Astrocyte (in vitro differentiated cells and primary cell): Measurements from ENCODE around the gene GPR119. TPM values are rescaled to one million over a fixed set of nuclear protein-coding genes. Genes with fewer than 3 reads are reported as not detected.

ENCODE experiments used
- DNase-seq: peaks from one replicate; pipeline ENCODE4 v3.0.0-alpha.2; 2010; ENCODE audit warnings: low read depth
- FAIRE-seq: peaks from 2 replicates; lab custom pipeline; 2011; peaks lifted over from hg19 to GRCh38; lab: Jason Lieb, UNC
- H2AFZ ChIP-seq: 2 replicates; pipeline ENCODE4 v1.6.0; 2012; ENCODE audit warnings: low read depth, low read length, inconsistent platforms
- H3K27ac ChIP-seq: 2 replicates; pipeline ENCODE4 v1.5.1; 2011; ENCODE audit warnings: low read depth, low read length, inconsistent platforms
- H3K27me3 ChIP-seq: 2 replicates; pipeline ENCODE4 v1.6.0; 2011; ENCODE audit warnings: low read length, inconsistent platforms; ENCODE audit not compliant: insufficient read depth
- H3K36me3 ChIP-seq: 2 replicates; pipeline ENCODE4 v1.5.1; 2011; ENCODE audit warnings: low read length, inconsistent platforms; ENCODE audit not compliant: insufficient read depth
- H3K4me1 ChIP-seq: 2 replicates; pipeline ENCODE4 v1.5.1; 2011; ENCODE audit warnings: low read length, inconsistent platforms; ENCODE audit not compliant: insufficient read depth
- H3K4me2 ChIP-seq: 2 replicates; pipeline ENCODE4 v1.6.0; 2012; ENCODE audit warnings: low read length, inconsistent platforms
- H3K4me3 ChIP-seq: 2 replicates; pipeline ENCODE4 v1.5.1; 2011; ENCODE audit warnings: low read depth, mild to moderate bottlenecking, low read length, inconsistent platforms; ENCODE audit not compliant: insufficient read depth
- H3K79me2 ChIP-seq: 2 replicates; pipeline ENCODE4 v1.6.0; 2012; ENCODE audit warnings: mild to moderate bottlenecking, low read length, inconsistent platforms; ENCODE audit not compliant: insufficient read depth
- H3K9ac ChIP-seq: 2 replicates; pipeline ENCODE4 v1.6.0; 2012; ENCODE audit warnings: mild to moderate bottlenecking, low read length, inconsistent platforms
- H3K9me3 ChIP-seq: 2 replicates; pipeline ENCODE4 v1.5.1; 2012; ENCODE audit warnings: low read depth, mild to moderate bottlenecking, low read length, inconsistent platforms; ENCODE audit not compliant: insufficient read depth
- H4K20me1 ChIP-seq: 2 replicates; pipeline ENCODE4 v1.6.0; 2012; ENCODE audit warnings: low read length, inconsistent platforms; ENCODE audit not compliant: insufficient read depth
- H3K27ac Mint-ChIP-seq: one replicate; pipeline ENCODE4 v1.8.0; 2021; ENCODE audit warnings: mild to moderate bottlenecking, mixed read lengths; ENCODE audit not compliant: unreplicated experiment
- H3K27me3 Mint-ChIP-seq: one replicate; pipeline ENCODE4 v1.8.0; 2021; ENCODE audit warnings: low read depth, mixed read lengths; ENCODE audit not compliant: unreplicated experiment
- H3K36me3 Mint-ChIP-seq: one replicate; pipeline ENCODE4 v1.8.0; 2021; ENCODE audit warnings: low read depth, mixed read lengths; ENCODE audit not compliant: unreplicated experiment
- H3K4me1 Mint-ChIP-seq: one replicate; pipeline ENCODE4 v1.8.0; 2021; ENCODE audit warnings: low read depth, mixed read lengths; ENCODE audit not compliant: unreplicated experiment
- H3K4me3 Mint-ChIP-seq: one replicate; pipeline ENCODE4 v1.8.0; 2021; ENCODE audit warnings: mild to moderate bottlenecking, moderate library complexity, mixed read lengths; ENCODE audit not compliant: unreplicated experiment
- H3K9me3 Mint-ChIP-seq: one replicate; pipeline ENCODE4 v1.8.0; 2021; ENCODE audit warnings: mild to moderate bottlenecking, mixed read lengths; ENCODE audit not compliant: unreplicated experiment
- EZH2 ChIP-seq: IDR thresholded peaks from 2 replicates; pipeline ENCODE4 v1.6.1; 2012; ENCODE audit warnings: mild to moderate bottlenecking, low read length, inconsistent platforms; ENCODE audit not compliant: insufficient read depth
- total RNA-seq: library from RNA; stranded (reverse); gene quantifications from 2 replicates; pipeline ENCODE4 v1.2.1, GENCODE V29; 2021
- TF ChIP-seq, protein P1 (sequence below): IDR thresholded peaks from 2 replicates; pipeline ENCODE4 v1.5.1; 2011; ENCODE audit warnings: low read depth, mild to moderate bottlenecking, inconsistent platforms, low read length, moderate library complexity; ENCODE audit not compliant: insufficient read depth

The GPR119 gene
- total RNA-seq, 1 donor from 2014 or later: not detected

DNA sequence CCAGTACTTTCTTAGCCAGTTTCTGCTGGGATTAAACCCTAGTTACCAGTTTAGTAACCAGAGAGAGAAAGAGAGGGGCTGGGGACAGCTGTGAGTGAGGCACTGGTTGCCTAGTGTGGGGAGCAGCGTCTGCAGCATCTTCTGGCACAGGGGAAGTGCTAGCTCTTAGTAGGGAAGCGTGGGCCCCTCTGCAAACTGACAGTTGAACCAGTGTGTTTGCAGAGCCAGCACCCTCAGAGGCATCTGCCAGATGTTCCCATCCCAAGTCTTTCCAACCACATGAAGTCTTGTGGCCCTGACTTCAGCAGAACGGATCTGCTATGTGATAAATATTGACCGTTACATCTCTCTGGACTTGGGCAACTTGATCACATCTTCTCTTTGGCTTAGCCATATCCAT, 31.3 kb upstream of the GPR119 start:
- Mint-ChIP-seq H3K4me3 (no peak overlapping the region), H3K9me3 (no peaks in the 10 kb centered on the region), H3K36me3 (no peaks in the 10 kb centered on the region), H3K27me3 (no peaks in the 10 kb centered on the region), H3K27ac (no peak overlapping the region), H3K4me1 (no peaks in the 10 kb centered on the region)
- no peaks in the 10 kb centered on the region for H3K79me2 ChIP-seq
- TF ChIP-seq EZH2: no peak
- TF ChIP-seq, protein P1, sequence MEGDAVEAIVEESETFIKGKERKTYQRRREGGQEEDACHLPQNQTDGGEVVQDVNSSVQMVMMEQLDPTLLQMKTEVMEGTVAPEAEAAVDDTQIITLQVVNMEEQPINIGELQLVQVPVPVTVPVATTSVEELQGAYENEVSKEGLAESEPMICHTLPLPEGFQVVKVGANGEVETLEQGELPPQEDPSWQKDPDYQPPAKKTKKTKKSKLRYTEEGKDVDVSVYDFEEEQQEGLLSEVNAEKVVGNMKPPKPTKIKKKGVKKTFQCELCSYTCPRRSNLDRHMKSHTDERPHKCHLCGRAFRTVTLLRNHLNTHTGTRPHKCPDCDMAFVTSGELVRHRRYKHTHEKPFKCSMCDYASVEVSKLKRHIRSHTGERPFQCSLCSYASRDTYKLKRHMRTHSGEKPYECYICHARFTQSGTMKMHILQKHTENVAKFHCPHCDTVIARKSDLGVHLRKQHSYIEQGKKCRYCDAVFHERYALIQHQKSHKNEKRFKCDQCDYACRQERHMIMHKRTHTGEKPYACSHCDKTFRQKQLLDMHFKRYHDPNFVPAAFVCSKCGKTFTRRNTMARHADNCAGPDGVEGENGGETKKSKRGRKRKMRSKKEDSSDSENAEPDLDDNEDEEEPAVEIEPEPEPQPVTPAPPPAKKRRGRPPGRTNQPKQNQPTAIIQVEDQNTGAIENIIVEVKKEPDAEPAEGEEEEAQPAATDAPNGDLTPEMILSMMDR: no peak
- H2AFZ ChIP-seq: no peak overlapping the region
- H3K4me3 ChIP-seq: no peak overlapping the region
- DNase-seq (no peak), FAIRE-seq (no peak)
- H3K27ac ChIP-seq: no peak overlapping the region
- no peaks in the 10 kb centered on the region for H4K20me1 ChIP-seq
- H3K9ac ChIP-seq: no peak overlapping the region
- H3K4me1 ChIP-seq: no peaks in the 10 kb centered on the region
- no peaks in the 10 kb centered on the region for H3K27me3 ChIP-seq
- H3K36me3 ChIP-seq: peaks cover 2% of the 10 kb centered on the region
- no peaks in the 10 kb centered on the region for H3K9me3 ChIP-seq
- H3K4me2 ChIP-seq: no peak overlapping the region

DNA sequence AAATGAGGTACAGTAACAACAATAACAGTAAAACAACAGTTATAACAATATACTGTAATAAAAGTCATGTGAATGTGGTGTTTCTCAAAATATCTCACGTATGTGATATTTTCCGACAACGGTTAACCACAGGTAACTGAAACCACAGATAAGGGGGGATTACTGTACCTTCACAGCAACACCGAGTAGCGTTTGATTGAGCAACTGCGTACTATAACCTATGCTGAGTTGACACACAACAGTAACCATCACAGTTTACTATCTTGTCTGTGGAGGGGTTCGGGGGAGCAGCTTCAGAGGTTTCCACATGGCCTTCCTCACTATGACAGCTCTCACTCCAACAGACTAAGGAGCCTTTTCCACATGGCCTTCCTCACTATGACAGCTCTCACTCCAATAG, 29.7 kb upstream of the GPR119 start:
- no peaks in the 10 kb centered on the region for H3K36me3 Mint-ChIP-seq

DNA sequence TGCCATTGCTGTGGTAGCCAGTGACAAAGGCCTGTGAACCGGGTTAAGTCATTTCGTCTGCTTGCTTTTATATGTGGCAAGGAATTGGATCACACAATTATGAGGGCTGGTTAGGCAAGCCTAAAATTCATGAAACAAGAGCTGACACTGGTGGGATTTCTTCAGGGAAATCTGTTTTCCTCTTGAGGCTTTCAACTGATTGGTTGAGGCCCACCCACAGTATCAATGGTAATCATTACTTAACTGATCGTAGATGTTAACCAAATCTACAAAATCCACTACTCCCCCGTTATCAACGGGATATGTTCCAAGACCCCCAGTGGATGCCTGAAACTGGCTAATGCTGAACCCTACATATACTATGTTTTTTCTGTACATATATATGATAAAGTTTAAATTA, 29.3 kb upstream of the GPR119 start:
- Histone ChIP-seq H3K27me3 (no peaks in the 10 kb centered on the region), H3K36me3 (peaks cover 7% of the 10 kb centered on the region), H3K9me3 (no peaks in the 10 kb centered on the region), H3K4me1 (no peaks in the 10 kb centered on the region), H2AFZ (no peak overlapping the region), H3K9ac (no peak overlapping the region), H3K4me2 (no peak overlapping the region), H3K27ac (no peak overlapping the region), H4K20me1 (no peaks in the 10 kb centered on the region), H3K79me2 (no peaks in the 10 kb centered on the region), H3K4me3 (no peak overlapping the region)
- Mint-ChIP-seq H3K4me3 (no peak overlapping the region), H3K4me1 (no peaks in the 10 kb centered on the region), H3K27ac (no peak overlapping the region), H3K36me3 (no peaks in the 10 kb centered on the region), H3K27me3 (no peaks in the 10 kb centered on the region), H3K9me3 (no peaks in the 10 kb centered on the region)
- DNase-seq: no peak
- peak; percentile 43 for FAIRE-seq
- TF ChIP-seq, protein P1: no peak
- no peak for TF ChIP-seq EZH2

More for the DNA sequence above, 29.7 kb upstream of the GPR119 start:
- DNase-seq: no peak
- no peaks in the 10 kb centered on the region for H3K27me3 Mint-ChIP-seq
- Histone ChIP-seq H3K9me3 (no peaks in the 10 kb centered on the region), H3K4me1 (no peaks in the 10 kb centered on the region), H3K4me2 (no peak overlapping the region), H4K20me1 (no peaks in the 10 kb centered on the region), H3K9ac (no peak overlapping the region), H3K36me3 (peaks cover 7% of the 10 kb centered on the region), H3K27ac (no peak overlapping the region), H3K79me2 (no peaks in the 10 kb centered on the region), H2AFZ (no peak overlapping the region), H3K27me3 (no peaks in the 10 kb centered on the region), H3K4me3 (no peak overlapping the region)
- TF ChIP-seq, protein P1: no peak
- TF ChIP-seq EZH2: no peak
- H3K27ac Mint-ChIP-seq: no peak overlapping the region
- FAIRE-seq: no peak
- H3K9me3 Mint-ChIP-seq: no peaks in the 10 kb centered on the region
- H3K4me1 Mint-ChIP-seq: no peaks in the 10 kb centered on the region
- no peak overlapping the region for H3K4me3 Mint-ChIP-seq
